Effector CD4-positive, alpha-beta T cell (primary cell): Measurements from ENCODE around the gene GRPEL1.
"Not testable (repeated sequence)": the region's sequence is repeated elsewhere in the genome, so short reads cannot be mapped to it uniquely, and the experiment has no call there.

Experiments used
- DNase-seq: peaks from one replicate; pipeline ENCODE4 v3.0.0-alpha.2; 2020
- total RNA-seq: gene quantifications from one replicate; lab custom pipeline; 2026; lab: John Stamatoyannopoulos, UW

The GRPEL1 gene
- 82.6 reads per million, percentile 79 among the genes with 10 or more reads in this experiment for total RNA-seq

DNA sequence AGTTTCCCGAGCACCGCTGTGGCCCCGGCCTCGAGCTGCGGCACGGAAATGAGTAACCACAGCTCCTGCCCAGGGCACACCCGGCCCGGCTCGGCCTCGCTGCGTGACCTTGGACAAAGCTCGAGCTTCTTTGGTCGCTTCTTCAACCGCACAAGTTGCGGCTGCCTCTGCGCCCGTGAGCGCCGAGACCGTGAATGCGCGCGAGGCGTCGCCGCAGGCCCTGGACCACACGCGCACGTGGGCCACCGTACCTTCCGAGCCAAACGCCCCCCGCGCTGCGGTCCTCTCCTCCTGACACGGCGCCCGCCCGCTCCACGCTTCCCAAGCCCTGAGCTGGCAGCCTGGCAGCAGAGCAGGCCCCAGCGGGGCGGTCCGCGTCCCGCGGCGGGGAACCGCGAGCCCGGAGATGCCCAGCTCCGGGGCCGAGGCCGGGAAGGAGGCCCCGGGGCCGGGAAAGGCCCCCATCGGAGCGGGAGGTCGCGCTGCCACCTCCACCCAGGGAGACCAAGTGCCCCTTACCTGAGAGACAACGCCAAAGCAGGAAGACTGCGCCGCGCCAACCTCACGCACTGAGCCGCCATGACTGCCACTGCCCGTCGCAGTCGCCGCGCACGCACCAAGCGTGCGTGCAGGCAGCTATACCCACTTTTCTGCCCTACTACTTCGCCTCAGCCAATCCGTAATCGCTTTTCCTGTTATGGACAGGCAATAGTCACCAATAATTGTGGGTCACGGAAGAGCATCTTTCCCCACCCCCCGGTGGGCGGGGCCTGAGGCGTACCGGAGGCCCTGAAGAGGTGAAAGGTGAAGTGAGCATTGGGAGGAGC lies at the start of gene GRPEL1:
Gene GRPEL1 (minus strand): TSS at position 613 of the 827 bp plus-strand sequence. CDS start 32 bp downstream, at position 581.
- peak; percentile 99 for DNase-seq

DNA sequence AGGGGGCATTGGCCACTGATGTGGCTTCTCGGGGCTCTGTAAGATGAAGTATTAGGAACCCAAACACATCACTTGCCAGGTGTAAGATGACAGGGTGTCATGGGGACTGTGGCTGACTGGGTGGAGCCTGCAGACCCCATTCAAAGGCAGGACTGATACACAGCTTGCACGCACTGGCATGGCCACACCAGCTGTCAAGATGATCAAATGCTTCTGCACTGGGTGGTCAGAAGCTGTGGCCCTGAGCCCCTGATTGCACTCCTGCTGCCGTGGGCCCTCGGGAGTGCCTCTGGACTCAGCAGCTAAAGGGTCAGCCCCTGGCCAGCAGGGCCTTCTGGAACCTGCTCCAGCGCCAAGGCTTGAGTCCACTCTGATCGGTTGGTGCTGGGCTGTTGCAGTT lies 48.8 kb upstream of the GRPEL1 start:
- DNase-seq = no peak

DNA sequence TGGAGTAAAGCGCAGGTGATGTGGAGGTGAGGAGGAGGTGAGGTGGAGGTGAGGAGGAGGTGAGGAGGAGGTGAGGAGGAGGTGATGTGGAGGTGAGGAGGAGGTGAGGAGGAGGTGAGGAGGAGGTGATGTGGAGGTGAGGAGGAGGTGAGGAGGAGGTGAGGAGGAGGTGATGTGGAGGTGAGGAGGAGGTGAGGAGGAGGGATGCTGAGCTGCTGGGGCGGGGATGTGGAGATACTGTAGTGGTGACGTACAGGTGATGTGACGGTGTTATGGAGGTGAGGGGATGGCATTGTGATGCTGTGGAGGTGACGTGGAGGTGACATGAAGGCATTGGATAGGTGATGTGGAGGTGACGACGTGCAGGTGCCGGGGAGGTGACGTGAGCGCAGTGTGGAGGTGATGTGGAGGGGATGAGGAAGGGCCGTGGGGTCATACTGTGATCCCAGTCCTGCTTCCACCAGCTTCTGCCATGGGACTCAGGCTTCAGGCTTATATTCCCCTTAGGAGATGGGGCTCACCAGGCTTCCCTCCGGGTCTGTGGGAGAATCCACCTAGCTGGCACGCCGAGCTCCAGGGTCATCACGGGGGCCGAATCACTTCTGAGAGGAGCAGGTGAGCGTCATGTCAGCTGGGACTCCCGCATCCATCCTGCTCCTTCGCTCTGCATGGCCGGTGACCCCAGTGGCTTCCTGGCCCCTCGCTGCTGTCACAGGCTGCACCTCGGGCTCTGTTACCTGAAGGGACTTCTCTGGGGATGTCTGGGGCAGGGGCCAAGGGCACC lies 47.9 kb upstream of the GRPEL1 start:
- no peak for DNase-seq

DNA sequence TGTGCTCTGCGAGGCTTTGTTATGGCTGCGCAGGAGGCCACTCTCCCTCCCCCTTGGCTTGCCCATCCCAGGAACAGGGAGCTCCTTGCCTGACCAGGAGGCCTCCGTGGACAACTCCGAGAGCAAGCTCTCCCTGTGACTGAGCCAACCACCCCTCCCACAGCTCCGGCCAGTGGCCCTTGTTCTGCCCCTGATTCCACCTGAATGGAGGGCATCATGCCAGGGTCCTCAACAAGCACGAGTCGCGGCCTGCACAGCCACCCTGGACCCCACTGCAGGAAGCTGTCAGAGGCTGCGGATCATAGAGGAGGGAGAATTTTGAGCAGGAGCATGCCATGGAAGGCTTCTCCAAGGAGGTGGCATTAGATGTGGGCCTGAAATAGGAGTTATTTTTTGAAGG lies 44.8 kb upstream of the GRPEL1 start:
- DNase-seq = no peak

DNA sequence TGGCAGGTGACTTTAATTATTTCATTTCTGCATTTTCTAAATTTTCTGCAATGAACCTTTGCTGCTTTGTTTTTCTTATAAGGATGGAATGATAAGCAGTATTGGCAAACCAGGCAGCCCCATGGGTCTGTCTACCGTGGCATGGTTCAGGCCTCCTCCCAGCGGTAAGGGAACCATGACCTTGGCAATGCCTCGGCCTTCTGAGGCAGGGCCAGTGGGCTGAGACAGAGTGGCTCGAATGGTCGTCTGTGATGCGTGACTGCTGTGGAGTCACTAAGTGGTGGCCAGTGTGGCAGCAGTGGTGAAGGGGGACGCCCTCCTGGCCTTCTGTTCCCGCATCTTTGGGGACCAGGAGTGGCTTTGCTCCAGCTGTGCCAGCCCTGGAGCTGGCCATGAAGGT lies 43.6 kb upstream of the GRPEL1 start:
- DNase-seq = no peak

DNA sequence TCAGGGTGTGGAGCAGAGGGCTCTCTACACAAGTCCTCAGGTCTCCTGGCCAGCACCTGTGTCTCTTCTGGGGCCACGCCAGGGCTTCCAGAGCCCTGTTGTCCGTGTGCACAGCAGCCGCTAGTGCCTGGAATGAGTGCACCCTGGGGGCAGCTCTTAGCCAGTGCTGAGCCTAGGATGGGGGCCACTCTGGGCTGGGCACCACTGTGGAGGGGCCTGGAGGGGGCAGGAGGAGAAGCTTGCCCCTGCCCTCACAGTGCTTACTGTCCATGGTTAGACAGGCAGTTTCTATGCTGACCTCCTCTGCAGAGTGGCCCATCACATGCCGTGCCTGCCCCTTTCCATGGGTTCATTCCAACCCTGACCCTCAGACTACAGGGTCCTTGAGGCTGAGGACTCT lies 42.7 kb upstream of the GRPEL1 start:
- no peak for DNase-seq

DNA sequence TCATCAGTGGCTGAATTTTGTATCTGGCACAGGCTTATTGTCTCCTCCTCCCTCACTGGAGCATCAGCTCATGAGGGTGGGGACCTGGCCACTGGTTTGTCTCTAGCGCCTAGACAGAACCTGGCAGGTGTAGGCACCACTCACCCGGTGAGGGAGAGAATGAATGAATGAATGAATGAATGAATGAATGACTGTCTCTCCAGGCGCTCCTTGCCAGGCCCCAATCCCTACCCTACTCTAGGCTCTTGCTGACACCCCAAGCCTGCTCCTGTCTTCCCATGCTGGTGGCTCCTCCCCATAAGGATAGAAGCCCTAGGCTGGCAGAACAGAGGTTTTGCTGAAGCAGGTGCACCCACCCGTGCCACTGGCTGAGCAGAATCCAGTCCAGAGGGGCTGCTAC lies 41.3 kb upstream of the GRPEL1 start:
- DNase-seq = no peak

DNA sequence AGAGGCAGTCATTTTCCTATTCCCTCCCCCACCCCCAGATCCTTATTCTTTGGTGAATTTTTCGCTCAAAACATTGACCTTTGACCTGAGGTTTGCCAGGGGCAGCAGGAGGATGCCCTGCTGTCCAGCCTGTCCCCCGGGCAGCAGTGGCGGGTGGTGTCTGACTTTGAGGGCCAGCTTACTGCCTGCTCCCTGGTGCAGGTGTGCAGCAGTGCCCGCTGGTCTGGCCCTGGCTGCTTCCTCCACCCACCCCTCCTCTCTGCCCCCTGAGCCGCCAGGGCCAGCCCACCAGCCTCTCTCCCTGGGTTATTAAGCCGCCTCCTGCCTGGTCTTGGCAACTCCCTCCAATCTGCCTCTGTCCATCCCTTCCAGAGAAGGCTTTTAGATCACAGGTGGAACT lies 40.8 kb upstream of the GRPEL1 start:
- no peak for DNase-seq

DNA sequence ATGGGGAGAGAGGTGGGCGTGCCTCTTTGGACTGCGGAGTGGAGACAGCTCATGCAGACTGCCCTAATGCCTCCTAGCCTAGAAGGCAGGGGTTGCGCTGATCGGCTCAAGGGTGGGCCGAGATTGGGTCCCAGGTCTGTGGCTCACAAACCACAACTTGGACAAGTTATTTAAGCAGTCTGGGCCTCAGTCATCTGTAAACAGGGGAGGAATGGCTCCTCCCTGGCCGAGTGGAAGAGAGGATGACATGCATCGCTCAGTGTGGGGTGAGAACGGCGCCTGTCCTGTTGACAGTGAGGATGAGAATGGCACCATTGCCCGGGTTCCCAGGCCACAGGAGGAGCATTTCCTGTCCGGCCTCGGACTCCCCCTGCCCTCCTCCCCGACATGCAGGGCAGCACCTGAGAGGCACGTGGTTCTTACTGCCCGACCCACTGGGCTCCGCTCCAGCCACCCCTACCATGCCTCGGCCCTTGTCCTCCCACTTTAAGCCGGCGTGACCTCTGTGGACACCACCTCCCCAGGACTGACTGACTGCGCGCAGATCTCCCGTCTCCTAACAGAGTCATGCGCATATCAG lies 40.3 kb upstream of the GRPEL1 start:
- no peak for DNase-seq

DNA sequence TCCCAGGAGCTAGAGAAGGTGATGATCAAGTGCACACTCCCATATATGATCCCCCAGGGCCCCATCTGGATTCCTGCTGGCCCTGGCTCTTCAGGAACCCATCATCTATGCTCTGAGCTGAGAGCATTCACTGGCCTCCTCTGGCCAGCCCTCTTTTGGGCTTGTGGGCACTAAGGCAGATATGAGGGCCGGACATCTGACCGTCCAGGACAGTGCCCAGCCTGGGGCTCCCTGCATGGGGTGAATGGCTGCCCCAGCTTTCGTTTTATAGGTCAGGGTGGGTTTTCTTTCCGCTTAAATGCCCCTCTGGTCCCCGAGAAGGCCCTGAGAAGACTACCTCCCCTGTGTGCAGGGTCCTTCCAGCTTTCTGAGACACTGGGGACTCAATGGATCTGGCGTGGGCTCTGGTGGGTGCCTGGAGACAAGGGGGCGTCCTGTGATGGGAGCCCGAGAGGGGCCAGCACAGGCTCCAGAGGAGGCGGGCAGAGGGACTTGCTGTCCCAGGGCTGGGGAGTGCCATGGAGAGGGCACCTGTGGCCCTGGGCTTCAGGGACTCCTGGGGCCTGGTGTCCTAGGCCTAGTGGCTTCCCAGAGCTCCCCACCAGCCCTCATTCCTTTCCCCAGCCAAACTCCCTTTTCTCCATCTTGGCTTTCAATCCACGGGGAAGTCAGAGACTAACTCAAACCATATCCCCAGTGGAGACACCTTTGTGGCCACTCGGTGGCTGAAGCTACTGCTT lies 39.5 kb upstream of the GRPEL1 start:
- DNase-seq = no peak

DNA sequence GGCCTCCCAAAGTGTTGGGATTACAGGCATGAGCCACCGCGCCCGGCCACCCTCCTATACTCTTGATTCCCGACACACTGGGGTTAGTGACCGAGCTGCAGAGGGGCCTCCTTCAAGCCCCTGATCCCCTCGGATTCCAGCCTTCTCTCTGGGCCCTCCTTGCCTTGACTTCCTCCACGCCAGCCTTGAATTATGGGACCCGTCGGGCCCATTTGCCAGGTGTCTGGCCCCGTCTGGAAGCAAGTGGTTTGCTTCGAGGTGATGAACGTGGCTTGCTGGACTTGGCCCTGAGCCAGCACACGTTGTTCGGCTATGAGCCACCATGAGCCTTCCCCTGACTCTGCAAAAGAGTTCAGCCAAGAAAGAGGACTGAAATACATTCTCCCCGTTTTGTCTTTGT lies 37.4 kb upstream of the GRPEL1 start:
- no peak for DNase-seq

DNA sequence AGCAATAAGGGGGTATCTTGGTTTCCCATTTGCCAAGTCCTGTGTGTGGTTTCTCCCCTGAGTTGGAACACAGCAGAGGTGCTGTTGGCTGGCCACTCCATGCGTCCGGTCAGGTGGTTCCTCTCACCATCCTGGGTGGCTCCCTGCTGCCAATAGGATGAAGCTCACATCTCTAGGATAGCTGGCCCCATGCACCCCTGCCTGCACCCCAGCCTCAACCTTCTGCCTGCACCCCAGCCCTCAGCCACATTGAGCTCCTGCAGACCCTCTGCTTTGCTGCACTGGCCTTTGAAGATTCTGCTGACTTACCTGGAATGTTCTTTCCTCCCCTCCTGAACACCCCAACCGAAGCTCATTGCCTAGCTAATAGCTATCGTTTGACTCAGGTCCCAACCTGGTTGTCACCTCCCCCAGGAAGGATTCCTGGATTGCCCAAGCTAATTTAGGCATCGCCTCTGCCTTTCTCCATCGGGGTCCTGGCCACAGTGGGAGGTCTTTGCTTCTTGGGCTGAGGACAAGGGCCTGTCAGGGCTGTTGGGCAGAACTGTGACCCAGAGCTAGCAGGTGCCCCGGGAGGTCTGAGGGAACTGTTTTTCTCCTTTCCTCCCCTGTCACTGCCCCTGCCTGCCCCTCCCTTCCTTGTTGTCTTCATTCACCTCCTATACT lies 36.6 kb upstream of the GRPEL1 start:
- no peak for DNase-seq

DNA sequence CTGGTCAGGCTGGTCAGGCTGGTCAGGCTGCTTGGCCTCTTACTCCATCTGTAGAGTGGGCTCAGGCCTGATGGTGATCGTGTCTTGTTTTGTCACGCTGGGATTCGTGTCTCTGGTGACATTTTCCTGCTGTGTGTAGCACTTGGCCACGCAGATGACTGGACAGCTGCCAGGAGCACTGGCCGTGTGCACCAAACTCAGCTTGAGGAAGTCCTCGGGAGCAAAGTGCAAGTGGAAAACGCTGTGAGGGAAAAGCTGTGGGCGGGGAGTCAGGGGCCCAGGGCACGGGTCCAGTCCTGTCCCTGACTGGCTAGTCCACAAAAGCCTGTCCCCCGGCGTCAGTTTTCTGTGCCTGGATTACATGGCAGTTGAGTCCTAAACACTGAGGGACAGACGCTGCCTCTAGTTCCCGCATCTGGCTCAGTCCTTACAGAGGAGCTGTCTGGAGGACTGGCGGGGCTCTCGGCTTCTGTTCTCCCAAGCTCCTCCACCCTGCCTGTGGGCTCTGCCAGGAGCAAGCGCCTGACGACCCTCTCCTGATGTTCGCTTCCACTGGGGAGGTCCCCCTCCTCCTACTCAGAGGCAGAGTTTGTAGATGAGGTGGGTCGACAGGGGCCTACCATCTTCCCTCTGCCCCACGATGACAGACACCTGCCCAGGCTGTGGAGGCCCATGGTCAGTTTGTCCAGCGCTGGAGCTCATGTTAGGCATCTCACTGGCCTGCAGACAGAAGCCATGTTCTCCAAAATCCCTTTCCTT lies 35.9 kb upstream of the GRPEL1 start:
- no peak for DNase-seq

DNA sequence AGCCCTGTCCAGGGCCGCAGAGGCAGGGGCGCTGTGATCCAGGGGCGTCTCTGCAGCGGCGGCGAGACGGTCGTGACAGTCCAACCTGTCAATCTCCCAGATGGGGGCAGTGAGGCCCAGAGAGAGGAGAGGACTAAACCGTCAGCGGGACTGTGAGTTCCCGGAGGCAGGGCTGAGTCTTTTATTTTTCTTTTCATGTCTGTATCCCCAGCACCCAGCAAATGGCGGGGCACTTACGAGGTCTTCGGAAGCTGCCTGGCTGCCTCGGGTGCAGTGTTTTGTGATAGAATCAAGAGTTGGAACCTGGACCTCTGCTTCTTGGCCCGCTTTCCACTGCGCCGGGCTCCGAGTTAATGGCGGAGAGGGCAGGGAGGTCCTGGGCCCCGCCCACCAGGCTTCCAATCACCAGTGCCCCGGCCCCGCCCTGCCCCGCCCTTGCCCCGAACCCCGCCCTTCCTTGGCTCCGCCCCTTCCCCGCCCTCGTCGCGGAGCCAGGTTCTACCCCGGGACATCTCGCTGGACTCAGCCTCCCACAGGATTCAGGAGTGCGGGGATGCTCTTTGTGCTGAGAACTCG lies 35.3 kb upstream of the GRPEL1 start:
- peak; percentile 65 for DNase-seq

DNA sequence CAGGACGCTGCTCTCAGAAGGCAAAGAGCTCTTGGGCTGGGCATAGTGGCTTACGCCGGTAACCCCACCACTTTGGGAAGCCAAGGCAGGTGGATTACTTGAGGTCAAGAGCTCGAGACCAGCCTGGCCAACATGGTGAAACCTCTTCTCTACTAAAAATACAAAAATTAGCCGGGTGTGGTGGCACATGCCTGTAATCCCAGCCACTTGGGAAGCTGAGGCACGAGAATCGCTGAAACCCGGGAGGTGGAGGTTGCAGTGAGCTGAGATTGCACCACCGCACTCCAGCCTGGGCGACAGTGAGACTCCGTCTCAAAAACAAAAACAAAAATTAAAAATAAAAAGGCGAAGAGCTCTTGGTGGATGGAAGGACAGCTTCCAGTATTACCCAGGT lies 34.6 kb upstream of the GRPEL1 start:
- DNase-seq = not testable (repeated sequence)

DNA sequence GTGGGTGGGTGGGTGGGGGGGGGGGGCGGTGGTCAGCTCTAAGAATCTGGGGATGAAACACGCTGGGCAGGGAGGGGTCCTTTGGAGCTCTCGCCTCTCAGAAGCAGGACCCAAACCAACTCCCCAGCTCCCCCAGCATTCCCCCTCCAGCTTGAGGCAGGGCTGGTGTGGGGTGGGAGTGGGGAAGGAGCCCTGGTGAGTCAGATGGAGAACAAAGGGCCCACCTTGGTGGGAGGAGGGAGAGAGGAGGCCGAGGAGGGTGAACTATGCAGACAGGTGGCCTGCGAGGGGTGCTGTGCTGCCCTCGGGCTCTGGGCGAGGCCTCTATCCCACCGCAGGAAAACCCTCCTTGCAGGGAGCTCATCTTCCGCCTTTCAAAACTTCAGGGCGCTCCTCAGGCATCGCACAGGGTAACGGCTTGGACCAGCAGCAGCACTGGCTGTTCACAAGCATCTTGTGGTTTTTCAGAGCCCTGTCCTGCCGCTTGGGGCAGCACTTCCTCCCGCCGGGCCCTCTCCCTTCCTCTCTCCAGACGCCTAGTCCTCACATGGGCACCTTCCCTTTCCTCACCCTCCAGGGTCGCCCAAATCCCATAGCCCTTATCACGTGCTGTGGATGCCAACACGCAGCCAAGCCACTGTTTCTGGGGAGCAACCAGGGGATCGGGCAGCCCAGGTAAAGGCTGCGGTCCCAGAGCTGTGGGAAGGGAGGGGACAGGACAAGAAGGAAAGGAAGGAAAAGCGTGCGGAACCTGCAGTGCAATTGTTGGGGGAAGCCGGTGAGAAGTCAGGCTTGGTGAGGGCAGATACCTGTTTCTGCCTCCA lies 34.0 kb upstream of the GRPEL1 start:
- peak; percentile 26 for DNase-seq

DNA sequence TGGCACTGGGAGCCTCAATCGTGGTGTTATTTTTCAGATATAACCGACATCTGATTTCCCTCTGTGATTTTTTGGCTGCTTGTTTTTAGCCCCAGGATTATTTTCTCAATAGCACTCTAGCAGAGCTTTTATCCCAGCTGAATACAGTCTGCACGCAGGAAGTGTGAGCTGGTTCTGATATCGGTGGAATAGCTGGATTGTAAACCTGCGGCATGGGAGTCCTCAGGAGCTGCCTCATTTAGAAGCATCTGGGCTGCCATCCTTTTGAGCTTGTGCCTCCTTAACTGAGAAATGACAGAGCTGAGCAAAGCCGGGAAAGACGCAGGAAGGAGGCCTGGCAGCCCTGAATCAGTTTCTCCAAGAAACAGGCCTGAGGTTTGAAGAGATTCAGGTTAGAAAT lies 28.4 kb upstream of the GRPEL1 start:
- DNase-seq = no peak

DNA sequence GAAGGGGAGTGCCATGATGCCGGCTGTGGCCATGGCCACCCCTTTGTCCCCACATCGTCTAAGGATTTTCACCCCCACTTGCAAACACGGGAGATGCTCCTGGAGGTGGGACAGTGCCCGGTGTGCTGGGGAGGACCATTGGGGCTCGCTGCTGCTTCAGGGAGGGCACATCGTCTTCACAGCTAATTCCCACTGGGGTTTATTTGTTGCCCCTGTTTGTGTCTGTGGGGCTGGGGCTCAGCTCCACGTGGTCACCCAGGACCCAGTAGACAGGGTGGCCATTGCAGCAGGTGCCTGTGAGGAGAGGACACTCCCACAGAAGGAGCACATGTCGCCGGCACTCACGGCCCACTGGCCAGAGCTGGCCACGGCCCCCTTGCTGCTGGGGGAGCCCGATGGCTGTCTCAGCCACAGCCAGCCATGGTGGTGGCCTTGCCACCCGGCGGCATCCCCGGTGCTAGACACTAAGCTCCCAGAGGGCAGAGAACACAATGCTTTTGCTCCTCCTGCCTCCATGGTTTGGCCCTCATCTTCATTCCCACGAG lies 27.8 kb upstream of the GRPEL1 start:
- no peak for DNase-seq

DNA sequence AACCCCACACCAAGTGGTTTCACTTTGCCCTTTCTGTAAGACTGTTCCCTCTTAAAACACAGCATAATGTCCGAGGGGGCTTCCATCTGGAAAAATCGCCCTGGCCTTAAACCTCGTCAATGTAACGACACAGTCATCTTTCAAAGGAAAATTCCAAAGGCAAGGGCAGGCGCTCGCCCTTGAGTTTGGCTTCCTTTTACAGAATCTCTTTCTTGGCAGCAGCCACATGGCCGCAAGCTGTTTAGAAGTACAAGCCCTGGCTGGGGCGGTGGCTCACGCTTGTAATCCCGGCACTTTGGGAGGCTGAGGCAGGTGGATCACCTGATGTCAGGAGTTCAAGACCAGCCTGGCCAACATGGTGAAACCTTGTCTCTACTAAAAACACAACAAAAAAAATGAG lies 27.1 kb upstream of the GRPEL1 start:
- DNase-seq = no peak

DNA sequence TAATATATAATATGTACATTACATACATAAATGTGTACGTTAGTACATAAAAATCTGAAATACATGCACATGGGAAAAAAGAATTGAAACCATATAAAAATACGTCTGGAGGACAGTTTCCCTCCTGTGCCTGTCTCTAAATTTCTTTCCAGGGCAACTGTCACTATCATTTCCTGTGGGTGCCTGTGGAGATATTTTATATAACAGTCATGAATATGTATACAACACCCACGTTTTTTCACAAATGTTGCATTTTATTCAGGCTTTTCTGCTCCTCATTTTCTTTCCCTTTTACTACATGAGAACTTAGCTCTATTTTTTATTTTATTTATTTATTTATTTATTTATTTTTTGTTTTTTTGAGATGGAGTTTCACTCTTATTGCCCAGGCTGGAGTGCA lies 24.2 kb upstream of the GRPEL1 start:
- DNase-seq = no peak
